Measurements from ENCODE around the gene STAT5A. TPM values are rescaled to one million over a fixed set of nuclear protein-coding genes. Genes with fewer than 3 reads are reported as not detected.

STAT5A gene
- total and polyA plus RNA-seq, 9 of the 15 experiments (the other 6 are each of a cell fraction or from before 2014, with no cell fraction given): 79.9 to 415 (median 196) TPM

GRCh38 chr17:42312035-42312284, 23.7 kb downstream of the STAT5A start:
- H3K36me3 ChIP-seq (ENCODE audit: control insufficient read depth, insufficient read depth, low read length): peaks cover 82% of the 10 kb centered on the region
- TF ChIP-seq BCL6 (CRISPR knock-in tag; IDR thresholded peaks at IDR 0.05) (no peak), ZKSCAN3 (CRISPR knock-in tag; IDR thresholded peaks at IDR 0.05) (no peak), POLR3A (IDR thresholded peaks at IDR 0.05; ENCODE audit: borderline replicate concordance, extremely low read depth, insufficient read depth, insufficient read length) (no peak), NFRKB (IDR thresholded peaks at IDR 0.05; ENCODE audit: low read depth) (peak; percentile 42; the same call in 1 of the 2 replicates), ZBTB26 (CRISPR knock-in tag; IDR thresholded peaks at IDR 0.05) (no peak), MYC (IDR thresholded peaks at IDR 0.05; ENCODE audit: low read depth, low read length) (no peak), MYC (CRISPR knock-in tag; IDR thresholded peaks at IDR 0.05; ENCODE audit: borderline replicate concordance, low read depth) (peak; percentile 74; the same call in 1 of the 2 replicates), ATF7 (IDR thresholded peaks at IDR 0.05) (no peak), DPF2 (IDR thresholded peaks at IDR 0.05) (no peak), CBFA2T3 (IDR thresholded peaks at IDR 0.05) (no peak), HDAC1 (IDR thresholded peaks at IDR 0.05) (no peak), HBP1 (CRISPR knock-in tag; IDR thresholded peaks at IDR 0.05) (no peak), JUN (IDR thresholded peaks at IDR 0.05; ENCODE audit: borderline replicate concordance, low read depth, low read length) (no peak), JUN (CRISPR knock-in tag; IDR thresholded peaks at IDR 0.05; ENCODE audit: borderline replicate concordance) (no peak)
- TF ChIP-seq, protein P1, sequence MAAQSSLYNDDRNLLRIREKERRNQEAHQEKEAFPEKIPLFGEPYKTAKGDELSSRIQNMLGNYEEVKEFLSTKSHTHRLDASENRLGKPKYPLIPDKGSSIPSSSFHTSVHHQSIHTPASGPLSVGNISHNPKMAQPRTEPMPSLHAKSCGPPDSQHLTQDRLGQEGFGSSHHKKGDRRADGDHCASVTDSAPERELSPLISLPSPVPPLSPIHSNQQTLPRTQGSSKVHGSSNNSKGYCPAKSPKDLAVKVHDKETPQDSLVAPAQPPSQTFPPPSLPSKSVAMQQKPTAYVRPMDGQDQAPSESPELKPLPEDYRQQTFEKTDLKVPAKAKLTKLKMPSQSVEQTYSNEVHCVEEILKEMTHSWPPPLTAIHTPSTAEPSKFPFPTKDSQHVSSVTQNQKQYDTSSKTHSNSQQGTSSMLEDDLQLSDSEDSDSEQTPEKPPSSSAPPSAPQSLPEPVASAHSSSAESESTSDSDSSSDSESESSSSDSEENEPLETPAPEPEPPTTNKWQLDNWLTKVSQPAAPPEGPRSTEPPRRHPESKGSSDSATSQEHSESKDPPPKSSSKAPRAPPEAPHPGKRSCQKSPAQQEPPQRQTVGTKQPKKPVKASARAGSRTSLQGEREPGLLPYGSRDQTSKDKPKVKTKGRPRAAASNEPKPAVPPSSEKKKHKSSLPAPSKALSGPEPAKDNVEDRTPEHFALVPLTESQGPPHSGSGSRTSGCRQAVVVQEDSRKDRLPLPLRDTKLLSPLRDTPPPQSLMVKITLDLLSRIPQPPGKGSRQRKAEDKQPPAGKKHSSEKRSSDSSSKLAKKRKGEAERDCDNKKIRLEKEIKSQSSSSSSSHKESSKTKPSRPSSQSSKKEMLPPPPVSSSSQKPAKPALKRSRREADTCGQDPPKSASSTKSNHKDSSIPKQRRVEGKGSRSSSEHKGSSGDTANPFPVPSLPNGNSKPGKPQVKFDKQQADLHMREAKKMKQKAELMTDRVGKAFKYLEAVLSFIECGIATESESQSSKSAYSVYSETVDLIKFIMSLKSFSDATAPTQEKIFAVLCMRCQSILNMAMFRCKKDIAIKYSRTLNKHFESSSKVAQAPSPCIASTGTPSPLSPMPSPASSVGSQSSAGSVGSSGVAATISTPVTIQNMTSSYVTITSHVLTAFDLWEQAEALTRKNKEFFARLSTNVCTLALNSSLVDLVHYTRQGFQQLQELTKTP (IDR thresholded peaks at IDR 0.05; ENCODE audit: low read depth in 1 of 2, partially characterized antibody in 2 of 2): peak in 1 of 2 experiments; percentile 4
- TF ChIP-seq, protein P2, sequence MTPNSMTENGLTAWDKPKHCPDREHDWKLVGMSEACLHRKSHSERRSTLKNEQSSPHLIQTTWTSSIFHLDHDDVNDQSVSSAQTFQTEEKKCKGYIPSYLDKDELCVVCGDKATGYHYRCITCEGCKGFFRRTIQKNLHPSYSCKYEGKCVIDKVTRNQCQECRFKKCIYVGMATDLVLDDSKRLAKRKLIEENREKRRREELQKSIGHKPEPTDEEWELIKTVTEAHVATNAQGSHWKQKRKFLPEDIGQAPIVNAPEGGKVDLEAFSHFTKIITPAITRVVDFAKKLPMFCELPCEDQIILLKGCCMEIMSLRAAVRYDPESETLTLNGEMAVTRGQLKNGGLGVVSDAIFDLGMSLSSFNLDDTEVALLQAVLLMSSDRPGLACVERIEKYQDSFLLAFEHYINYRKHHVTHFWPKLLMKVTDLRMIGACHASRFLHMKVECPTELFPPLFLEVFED (CRISPR knock-in tag; conservative IDR thresholded peaks at IDR 0.05): no peak

More at GRCh38 chr17:42312035-42312284, 23.7 kb downstream of the STAT5A start:
- POLR2A ChIA-PET: interaction anchor here (0.6 to 2.2 kb wide), 37 partner anchors 9 to 461 kb away, joined by 3 to 17 read pairs (median 4); partner anchors contain the start of genes CAVIN1, GHDC, KCNH4 and NAGLU
- no peak for FAIRE-seq
- CTCF ChIA-PET (ENCODE audit: low intra/inter-chr PET ratio): interaction anchor here (0.5 to 1.5 kb wide), 3 partner anchors 90 to 217 kb away, joined by 3 read pairs; no protein-coding TSS in a partner anchor
- intact Hi-C loops (cut with micrococcal nuclease) (loop anchor here (1.0 to 10.0 kb wide), 4 partner anchors 8 to 87 kb away; no protein-coding TSS in a partner anchor), in situ Hi-C loops (cut with MboI) (no loop called here)
- BruUV-seq (replicated peaks): no TSS peak
- H3K27ac ChIP-seq (ENCODE audit: extremely low read depth, low read depth, low read length): peak overlapping the region; percentile 100
- H3K27me3 ChIP-seq (ENCODE audit: control insufficient read depth in 2 of 2, insufficient read depth in 2 of 2, low read length in 2 of 2): no peaks in the 10 kb centered on the region
- H3K79me2 ChIP-seq (ENCODE audit: control insufficient read depth, insufficient read depth, low read length): peaks cover 63% of the 10 kb centered on the region
- peak overlapping the region; percentile 89 to 100 for H3K9ac ChIP-seq (ENCODE audit: insufficient read depth in 1 of 2, low read depth in 2 of 2, low read length in 2 of 2)
- H3K9me1 ChIP-seq (ENCODE audit: control insufficient read depth, insufficient read depth, low read length): no peaks in the 10 kb centered on the region
- H3K4me1 ChIP-seq (replicated peaks in 1 of 2; ENCODE audit: control insufficient read depth in 2 of 2, insufficient read depth in 2 of 2, low read length in 2 of 2): peaks cover 75 to 90% of the 10 kb centered on the region in 2 experiments
- 2% methylated on average over 5 of the region's 5 CpGs for WGBS (ENCODE audit: insufficient coverage, low coverage, missing lambda C conversion rate)
- no peak overlapping the region for H2AFZ ChIP-seq (ENCODE audit: low read depth, low read length)
- no peaks in the 10 kb centered on the region for H4K20me1 ChIP-seq (replicated peaks; ENCODE audit: control insufficient read depth, insufficient read depth, low read length)
- H3K4me3 ChIP-seq: peak overlapping the region; percentile 13
- no peaks in the 10 kb centered on the region for H3K9me3 ChIP-seq (replicated peaks; ENCODE audit: control insufficient read depth, insufficient read depth, low read depth, low read length)
- peak overlapping the region; percentile 61 for H3K4me2 ChIP-seq (ENCODE audit: insufficient read depth, low read length)
- DNase-seq (ENCODE audit: extremely low read depth in 1 of 4, low spot score in 3 of 4): no peak
- ATAC-seq: no peak

All from K562 (cell line).